Measurements from ENCODE around the gene NOTCH2.

The NOTCH2 gene

GRCh38 chr1:119873135-119874015 is 196.1 kb downstream of the NOTCH2 start:
- no peak overlapping the region for H3K4me2 ChIP-seq (ENCODE audit: low read length)
- no peaks in the 10 kb centered on the region for H3K79me2 ChIP-seq (ENCODE audit: control insufficient read depth, low read length)
- H3K9me3 ChIP-seq (ENCODE audit: control insufficient read depth, insufficient read depth, low read length), result no peaks in the 10 kb centered on the region
- H3K27me3 ChIP-seq (ENCODE audit: control insufficient read depth, low read length), result peaks cover 21% of the 10 kb centered on the region
- H4K20me1 ChIP-seq (ENCODE audit: control insufficient read depth, insufficient read depth, low read depth, low read length), result no peaks in the 10 kb centered on the region
- H3K9me2 ChIP-seq (replicated peaks; ENCODE audit: control insufficient read depth, low read length), result no peaks in the 10 kb centered on the region
- TF ChIP-seq EZH2phosphoT487 (IDR thresholded peaks at IDR 0.05; ENCODE audit: borderline replicate concordance, low read length), result no peak
- TF ChIP-seq, protein P1, sequence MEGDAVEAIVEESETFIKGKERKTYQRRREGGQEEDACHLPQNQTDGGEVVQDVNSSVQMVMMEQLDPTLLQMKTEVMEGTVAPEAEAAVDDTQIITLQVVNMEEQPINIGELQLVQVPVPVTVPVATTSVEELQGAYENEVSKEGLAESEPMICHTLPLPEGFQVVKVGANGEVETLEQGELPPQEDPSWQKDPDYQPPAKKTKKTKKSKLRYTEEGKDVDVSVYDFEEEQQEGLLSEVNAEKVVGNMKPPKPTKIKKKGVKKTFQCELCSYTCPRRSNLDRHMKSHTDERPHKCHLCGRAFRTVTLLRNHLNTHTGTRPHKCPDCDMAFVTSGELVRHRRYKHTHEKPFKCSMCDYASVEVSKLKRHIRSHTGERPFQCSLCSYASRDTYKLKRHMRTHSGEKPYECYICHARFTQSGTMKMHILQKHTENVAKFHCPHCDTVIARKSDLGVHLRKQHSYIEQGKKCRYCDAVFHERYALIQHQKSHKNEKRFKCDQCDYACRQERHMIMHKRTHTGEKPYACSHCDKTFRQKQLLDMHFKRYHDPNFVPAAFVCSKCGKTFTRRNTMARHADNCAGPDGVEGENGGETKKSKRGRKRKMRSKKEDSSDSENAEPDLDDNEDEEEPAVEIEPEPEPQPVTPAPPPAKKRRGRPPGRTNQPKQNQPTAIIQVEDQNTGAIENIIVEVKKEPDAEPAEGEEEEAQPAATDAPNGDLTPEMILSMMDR (IDR thresholded peaks at IDR 0.05; ENCODE audit: low read depth, low read length, poor library complexity, severe bottlenecking), result no peak
- no peaks in the 10 kb centered on the region for H3K36me3 ChIP-seq (ENCODE audit: control insufficient read depth, low read length)
- H3K4me1 ChIP-seq (ENCODE audit: control insufficient read depth, low read length), result no peaks in the 10 kb centered on the region
- H3K4me3 ChIP-seq (ENCODE audit: low read length), result no peak overlapping the region
- H3F3A ChIP-seq (ENCODE audit: control insufficient read depth, insufficient read depth), result no peaks in the 10 kb centered on the region
- no peak overlapping the region for H3K27ac ChIP-seq (ENCODE audit: low read depth, low read length)

DNA sequence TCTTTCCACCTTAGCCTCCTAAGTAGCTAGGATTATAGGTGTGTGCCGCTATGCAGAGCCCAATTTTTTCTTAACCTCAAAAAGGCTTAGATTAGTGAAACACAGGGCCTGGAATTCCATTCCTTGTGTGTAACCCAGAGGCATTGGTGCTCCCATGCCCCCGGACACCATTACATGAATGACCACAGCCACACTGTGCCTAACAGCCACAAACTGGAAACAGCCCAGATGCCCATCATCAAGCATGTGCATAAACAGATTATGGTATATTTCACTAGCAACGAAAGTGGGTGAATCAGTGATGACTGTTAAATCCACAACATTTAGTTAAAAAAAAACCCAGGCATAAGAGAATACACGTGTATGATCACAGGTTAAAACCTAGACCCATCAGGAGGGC is 197.6 kb downstream of the NOTCH2 start:
- no peak for TF ChIP-seq EZH2phosphoT487 (IDR thresholded peaks at IDR 0.05; ENCODE audit: borderline replicate concordance, low read length)
- TF ChIP-seq, protein P1 (IDR thresholded peaks at IDR 0.05; ENCODE audit: low read depth, low read length, poor library complexity, severe bottlenecking), result no peak
- Histone ChIP-seq H3K9me2 (replicated peaks; ENCODE audit: control insufficient read depth, low read length) (no peaks in the 10 kb centered on the region), H3K9me3 (ENCODE audit: control insufficient read depth, insufficient read depth, low read length) (no peaks in the 10 kb centered on the region), H3F3A (ENCODE audit: control insufficient read depth, insufficient read depth) (no peaks in the 10 kb centered on the region), H4K20me1 (ENCODE audit: control insufficient read depth, insufficient read depth, low read depth, low read length) (no peaks in the 10 kb centered on the region), H3K27ac (ENCODE audit: low read depth, low read length) (no peak overlapping the region), H3K27me3 (ENCODE audit: control insufficient read depth, low read length) (peaks cover 22% of the 10 kb centered on the region), H3K4me1 (ENCODE audit: control insufficient read depth, low read length) (no peaks in the 10 kb centered on the region), H3K36me3 (ENCODE audit: control insufficient read depth, low read length) (no peaks in the 10 kb centered on the region), H3K79me2 (ENCODE audit: control insufficient read depth, low read length) (no peaks in the 10 kb centered on the region), H3K4me2 (ENCODE audit: low read length) (no peak overlapping the region), H3K4me3 (ENCODE audit: low read length) (no peak overlapping the region)

GRCh38 chr1:119870917-119871596 is 198.4 kb downstream of the NOTCH2 start:
- Histone ChIP-seq H3K36me3 (ENCODE audit: control insufficient read depth, low read length) (no peaks in the 10 kb centered on the region), H3K4me3 (ENCODE audit: low read length) (no peak overlapping the region), H3K27me3 (ENCODE audit: control insufficient read depth, low read length) (peaks cover 26% of the 10 kb centered on the region), H3K9me2 (replicated peaks; ENCODE audit: control insufficient read depth, low read length) (no peaks in the 10 kb centered on the region), H3K79me2 (ENCODE audit: control insufficient read depth, low read length) (no peaks in the 10 kb centered on the region), H3F3A (ENCODE audit: control insufficient read depth, insufficient read depth) (no peaks in the 10 kb centered on the region), H3K4me2 (ENCODE audit: low read length) (no peak overlapping the region), H3K27ac (ENCODE audit: low read depth, low read length) (no peak overlapping the region), H3K4me1 (ENCODE audit: control insufficient read depth, low read length) (no peaks in the 10 kb centered on the region), H3K9me3 (ENCODE audit: control insufficient read depth, insufficient read depth, low read length) (no peaks in the 10 kb centered on the region), H4K20me1 (ENCODE audit: control insufficient read depth, insufficient read depth, low read depth, low read length) (no peaks in the 10 kb centered on the region)
- no peak for TF ChIP-seq EZH2phosphoT487 (IDR thresholded peaks at IDR 0.05; ENCODE audit: borderline replicate concordance, low read length)
- TF ChIP-seq, protein P1 (IDR thresholded peaks at IDR 0.05; ENCODE audit: low read depth, low read length, poor library complexity, severe bottlenecking), result peak; percentile 92
